Endothelial cell of umbilical vein (primary cell): ENCODE results near the gene TOMM40.
"Not testable (repeated sequence)": the region's sequence is repeated elsewhere in the genome, so short reads cannot be mapped to it uniquely, and the experiment has no call there.

ENCODE experiments used
- CTCF ChIP-seq, 2 donors: IDR thresholded peaks; 1 replicate in 1 of 2; 2 replicates in 1 of 2; pipeline ENCODE4 v1.5.1; 2011; ENCODE audit warnings: low read length in 2 of 2, mild to moderate bottlenecking in 2 of 2, moderate library complexity in 2 of 2, control low read depth in 1 of 2, inconsistent platforms in 1 of 2, low read depth in 1 of 2; ENCODE audit not compliant: insufficient read depth in 1 of 2; ENCODE audit errors: extremely low read depth in 1 of 2
- EZH2 ChIP-seq: IDR thresholded peaks from 2 replicates; pipeline ENCODE4 v1.6.1; 2012; ENCODE audit warnings: borderline replicate concordance, low read depth, mild to moderate bottlenecking, moderate library complexity, low read length, inconsistent platforms; ENCODE audit not compliant: severe bottlenecking
- GATA2 ChIP-seq: IDR thresholded peaks from 2 replicates; pipeline ENCODE4 v1.7.0; 2011; ENCODE audit warnings: low read depth, mild to moderate bottlenecking, moderate library complexity, mixed read lengths, low read length; ENCODE audit not compliant: insufficient read length, insufficient read depth
- MAX ChIP-seq: IDR thresholded peaks from 2 replicates; pipeline ENCODE4 v1.6.1; 2011; ENCODE audit not compliant: insufficient read depth, insufficient read length
- POLR2A ChIP-seq: IDR thresholded peaks from 2 replicates; pipeline ENCODE4 v1.6.1; 2012; ENCODE audit warnings: low read depth, mild to moderate bottlenecking, control low read depth, low read length
- POLR2AphosphoS5 ChIP-seq: IDR thresholded peaks from 2 replicates; pipeline ENCODE4 v1.6.1; 2012; ENCODE audit warnings: low read depth, mild to moderate bottlenecking, control low read depth, low read length, moderate library complexity; ENCODE audit not compliant: insufficient read depth

GRCh38 chr19:44913512-44914432, 22.7 kb downstream of the TOMM40 start:
- not testable (repeated sequence) for TF ChIP-seq POLR2AphosphoS5; CTCF (IDR thresholded peaks at IDR 0.05; ENCODE audit: extremely low read depth in 1 of 2, insufficient read depth in 1 of 2, low read depth in 1 of 2, low read length in 2 of 2); POLR2A; EZH2; GATA2; MAX
